ENCODE data around the gene MUC6.

The MUC6 gene

GRCh38 chr11:1051356-1052132 lies 15.0 kb upstream of the MUC6 start:
- FAIRE-seq: no peak

- peak; percentile 40 for FAIRE-seq
Observed at GRCh38 chr11:1050581-1051355, 14.2 kb upstream of the MUC6 start.

GRCh38 chr11:1049911-1050580 lies 13.5 kb upstream of the MUC6 start:
- FAIRE-seq: no peak

- FAIRE-seq: no peak
Observed at GRCh38 chr11:1049431-1049891, 12.9 kb upstream of the MUC6 start.

- FAIRE-seq: no peak
Observed at GRCh38 chr11:1049071-1049405, 12.5 kb upstream of the MUC6 start.

GRCh38 chr11:1048375-1049070 lies 12.0 kb upstream of the MUC6 start:
- FAIRE-seq: no peak

GRCh38 chr11:1047595-1048156 lies 11.2 kb upstream of the MUC6 start:
- FAIRE-seq: no peak

- FAIRE-seq: no peak
Observed at GRCh38 chr11:1044160-1044559, 7.6 kb upstream of the MUC6 start.

- no peak for FAIRE-seq
Observed at GRCh38 chr11:1043563-1044096, 7.1 kb upstream of the MUC6 start.

GRCh38 chr11:1042626-1043562 lies 6.4 kb upstream of the MUC6 start:
- no peak for FAIRE-seq

- no peak for FAIRE-seq
Observed at GRCh38 chr11:1041936-1042608, 5.6 kb upstream of the MUC6 start.

GRCh38 chr11:1041471-1041870 lies 5.0 kb upstream of the MUC6 start:
- no peak for FAIRE-seq

GRCh38 chr11:1041149-1041467 lies 4.6 kb upstream of the MUC6 start:
- FAIRE-seq: no peak

GRCh38 chr11:1040428-1041148 lies 4.1 kb upstream of the MUC6 start:
- no peak for FAIRE-seq

- FAIRE-seq: no peak
Observed at GRCh38 chr11:1039481-1040427, 3.2 kb upstream of the MUC6 start.

GRCh38 chr11:1038921-1039320 lies 2.4 kb upstream of the MUC6 start:
- FAIRE-seq: no peak

GRCh38 chr11:1038361-1038760 lies 1.8 kb upstream of the MUC6 start:
- no peak for FAIRE-seq

GRCh38 chr11:1037506-1038055 lies 1.1 kb upstream of the MUC6 start:
- FAIRE-seq: no peak

- FAIRE-seq: no peak
Observed at GRCh38 chr11:1036931-1037330, 413 bp upstream of the MUC6 start.
